HPDE6-E6E7 (cell line): ENCODE data around the gene LINGO1.

Source experiments
- DNase-seq: peaks from one replicate; pipeline ENCODE4 v3.0.0; 2011; ENCODE audit warnings: missing footprints; ENCODE audit errors: extremely low spot score

LINGO1 gene

GRCh38 chr15:77617476-77618230, 15.1 kb downstream of the LINGO1 start:
- DNase-seq: no peak

GRCh38 chr15:77616072-77616471, 16.6 kb downstream of the LINGO1 start:
- DNase-seq: no peak

- DNase-seq: no peak
Measured at GRCh38 chr15:77615472-77615871, 17.2 kb downstream of the LINGO1 start.

DNA sequence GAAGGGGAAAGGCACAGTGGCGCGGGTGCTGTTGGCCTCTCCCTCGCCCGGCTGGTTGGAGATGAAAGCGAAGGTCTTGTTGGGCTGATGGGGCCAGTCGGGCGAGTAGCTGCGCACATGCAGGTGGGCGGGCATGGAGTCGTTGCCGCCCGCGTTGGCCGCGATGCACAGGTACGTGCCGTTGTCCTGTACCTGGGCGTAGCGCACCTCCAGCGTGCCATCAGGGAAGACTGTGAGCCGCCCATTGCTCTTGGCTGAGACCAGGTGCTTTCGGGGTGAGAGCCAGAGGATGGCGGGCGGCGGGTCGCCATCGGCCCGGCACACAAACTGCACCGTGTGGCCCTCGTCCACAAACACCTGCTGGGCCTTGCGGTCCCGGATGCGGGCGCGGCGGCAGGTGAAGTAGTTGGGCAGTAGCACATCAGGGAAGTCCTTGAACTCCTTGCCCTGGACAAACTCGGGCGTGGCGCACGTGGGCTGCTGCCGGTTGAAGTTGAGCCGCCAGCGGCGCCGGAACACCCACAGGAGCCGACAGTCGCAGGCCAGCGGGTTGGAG, 18.4 kb downstream of the LINGO1 start:
- DNase-seq: no peak

GRCh38 chr15:77613814-77614213, 18.9 kb downstream of the LINGO1 start:
- no peak for DNase-seq

- no peak for DNase-seq
Measured at GRCh38 chr15:77612958-77613601, 19.6 kb downstream of the LINGO1 start.

DNA sequence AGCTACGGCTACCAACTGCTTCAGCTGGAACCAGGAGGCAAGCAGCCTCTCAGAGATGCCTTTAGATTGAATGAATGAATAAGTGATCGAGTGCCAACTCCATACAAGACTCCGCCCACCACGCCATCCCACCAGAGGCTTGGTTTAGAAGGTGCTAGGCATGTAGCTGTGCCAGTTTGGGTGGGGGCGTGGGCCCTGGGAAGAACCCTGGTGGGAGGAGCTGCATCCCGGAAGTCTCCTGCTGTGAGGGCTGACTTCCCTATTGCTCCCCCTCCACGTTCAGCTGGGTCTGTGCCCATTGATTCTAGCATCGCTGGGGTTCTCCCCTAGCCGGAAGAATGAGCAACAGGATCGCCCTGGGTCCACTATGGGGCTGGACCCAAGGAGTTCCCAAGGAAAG, 20.9 kb downstream of the LINGO1 start:
- DNase-seq: no peak

- no peak for DNase-seq
Measured at GRCh38 chr15:77610731-77611130, 22.0 kb downstream of the LINGO1 start.

DNA sequence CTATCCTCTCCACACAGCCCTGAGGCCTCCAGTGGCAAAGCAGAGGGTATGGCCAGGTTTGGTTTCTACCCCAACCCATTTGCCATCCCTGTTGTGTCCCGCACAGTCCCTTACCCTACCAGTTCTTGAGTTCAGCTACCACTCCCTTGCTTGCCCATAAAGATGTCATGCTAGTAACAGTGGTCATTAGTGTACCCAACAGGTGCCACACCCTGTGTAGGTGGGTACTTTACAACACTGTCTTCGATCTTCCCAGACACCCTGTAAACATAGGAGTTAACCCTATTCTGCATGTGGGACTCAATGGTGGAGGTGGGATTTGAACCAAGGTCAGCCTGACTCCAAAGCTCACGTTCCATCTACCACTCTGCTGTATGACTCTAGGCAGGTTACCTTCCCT, 23.2 kb downstream of the LINGO1 start:
- no peak for DNase-seq

DNA sequence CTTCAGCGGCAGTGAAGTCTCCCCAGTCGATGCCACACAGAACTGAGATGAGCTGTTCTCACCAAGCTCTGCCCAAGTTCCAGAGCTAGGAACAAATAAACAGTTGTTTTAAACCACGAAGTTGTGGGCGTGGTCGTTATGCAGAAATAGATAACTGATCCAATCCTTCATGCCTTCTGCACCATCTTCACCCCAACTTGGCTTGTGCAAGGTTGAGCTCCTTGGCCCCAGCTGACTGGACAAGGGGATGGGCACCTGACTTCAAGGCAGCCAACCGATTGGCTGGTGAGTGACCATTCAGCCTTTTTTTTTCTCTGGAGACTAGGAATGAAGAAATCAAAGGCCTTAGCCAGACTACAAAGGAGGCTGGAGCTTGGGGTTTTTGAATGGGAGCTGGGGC, 23.9 kb downstream of the LINGO1 start:
- DNase-seq: no peak

- no peak for DNase-seq
Measured at GRCh38 chr15:77607894-77608261, 24.8 kb downstream of the LINGO1 start.

GRCh38 chr15:77607111-77607893, 25.4 kb downstream of the LINGO1 start:
- DNase-seq: no peak

GRCh38 chr15:77606142-77607034, 26.3 kb downstream of the LINGO1 start:
- no peak for DNase-seq

- DNase-seq: no peak
Measured at GRCh38 chr15:77605547-77605946, 27.2 kb downstream of the LINGO1 start.

- DNase-seq: no peak
Measured at GRCh38 chr15:77604973-77605372, 27.7 kb downstream of the LINGO1 start.

DNA sequence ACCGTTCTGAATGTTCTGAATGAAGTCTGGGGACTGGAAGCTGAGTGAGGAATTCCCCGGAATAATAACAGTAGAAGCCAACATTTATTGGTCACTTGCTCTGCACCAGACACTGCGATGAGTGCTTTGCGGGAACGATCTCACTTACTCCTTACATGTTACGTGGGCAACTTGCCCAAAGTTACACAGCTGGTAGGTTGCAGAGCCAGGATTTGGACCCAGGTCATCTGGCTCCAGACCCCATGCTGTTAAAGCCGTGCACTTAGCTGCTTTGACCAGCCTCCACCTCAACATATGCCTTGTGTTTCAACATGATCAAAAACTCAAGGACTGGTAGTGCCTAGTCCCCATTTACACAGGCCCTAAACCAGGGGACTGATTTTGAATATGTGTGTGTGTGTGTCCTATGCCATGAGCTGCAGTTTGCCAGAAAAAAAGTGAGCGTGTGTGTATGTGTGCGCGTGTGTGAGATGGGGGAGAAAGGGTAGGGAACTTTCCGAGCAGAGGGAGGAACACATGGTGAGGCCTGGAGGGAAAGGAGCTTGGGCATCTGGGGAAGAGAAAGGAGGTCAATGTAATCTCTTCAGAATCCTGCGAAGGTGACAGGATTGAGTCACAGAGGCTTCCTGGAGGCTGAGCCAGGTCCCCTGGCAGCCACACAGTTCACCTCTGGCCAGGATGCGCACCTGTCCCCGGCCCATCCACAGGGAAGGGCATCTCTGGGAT, 28.9 kb downstream of the LINGO1 start:
- DNase-seq: no peak

DNA sequence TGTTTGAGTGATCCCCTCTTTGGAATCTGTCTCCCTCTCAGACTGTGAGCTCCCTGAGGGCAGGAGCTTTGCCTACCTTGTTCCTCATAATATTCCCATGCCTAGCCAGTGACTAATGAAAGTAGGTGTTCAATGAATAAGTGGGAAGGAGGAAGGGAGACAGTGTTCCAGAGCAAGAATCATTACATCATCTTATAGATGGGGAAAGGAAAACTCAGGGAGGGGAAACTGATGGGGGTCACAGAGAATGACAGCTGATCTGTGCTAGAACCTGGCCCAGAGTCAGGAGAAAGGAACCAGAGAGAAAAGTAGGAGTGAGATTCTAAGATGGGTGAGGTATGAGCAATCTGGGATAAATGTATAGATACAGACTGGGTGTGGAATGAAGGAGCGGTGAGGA, 29.9 kb downstream of the LINGO1 start:
- DNase-seq: no peak

DNA sequence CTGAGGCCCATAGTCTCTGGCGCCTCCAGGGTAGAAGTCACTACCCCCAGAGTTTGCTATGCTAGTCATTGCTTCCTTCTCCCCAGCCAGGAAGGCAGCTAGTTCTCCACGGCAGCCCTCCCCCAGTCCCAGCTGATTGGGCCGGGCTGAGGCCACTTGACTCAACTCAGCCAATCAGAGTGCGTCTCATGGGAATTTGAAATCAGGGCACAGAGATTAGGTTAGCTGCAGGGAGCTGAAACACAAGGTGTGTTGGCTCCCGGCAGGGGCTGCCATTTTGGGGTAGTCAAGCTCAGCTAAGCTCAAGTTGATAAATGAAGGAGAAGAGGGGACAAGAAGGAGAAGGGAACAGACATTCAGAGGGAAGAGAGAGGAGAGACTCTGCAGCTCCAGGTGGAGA, 32.8 kb downstream of the LINGO1 start:
- no peak for DNase-seq

DNA sequence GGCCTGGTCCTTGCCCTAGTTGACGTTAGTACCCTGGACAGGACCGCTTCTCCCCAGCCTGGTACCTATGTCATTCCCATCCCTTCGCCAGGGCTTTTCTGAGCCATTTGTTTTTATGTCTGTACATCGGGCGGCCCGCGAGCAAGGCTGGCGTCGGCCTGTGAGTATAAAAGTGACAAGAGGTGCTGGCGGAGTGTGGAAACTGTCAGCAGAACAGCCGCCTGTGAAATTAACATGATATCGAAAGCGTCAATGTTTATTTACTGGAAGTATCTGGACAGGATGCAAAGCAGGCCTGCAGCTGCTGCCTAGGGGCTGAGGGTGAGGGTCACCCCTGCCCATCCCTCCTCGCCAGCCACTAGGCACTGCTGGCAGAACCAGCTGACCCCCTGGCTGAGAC, 33.4 kb downstream of the LINGO1 start:
- DNase-seq: no peak

- DNase-seq: no peak
Measured at GRCh38 chr15:77598644-77599043, 34.1 kb downstream of the LINGO1 start.
